Iris pigment epithelial cell (primary cell): ENCODE data around the gene DUSP22.

Experiments used
- DNase-seq: peaks from one replicate; pipeline ENCODE4 v3.0.0-alpha.2; 2011; ENCODE audit warnings: low read depth

Gene DUSP22

GRCh38 chr6:309947-310346 lies 17.7 kb downstream of the DUSP22 start:
- DNase-seq, result no peak

DNA sequence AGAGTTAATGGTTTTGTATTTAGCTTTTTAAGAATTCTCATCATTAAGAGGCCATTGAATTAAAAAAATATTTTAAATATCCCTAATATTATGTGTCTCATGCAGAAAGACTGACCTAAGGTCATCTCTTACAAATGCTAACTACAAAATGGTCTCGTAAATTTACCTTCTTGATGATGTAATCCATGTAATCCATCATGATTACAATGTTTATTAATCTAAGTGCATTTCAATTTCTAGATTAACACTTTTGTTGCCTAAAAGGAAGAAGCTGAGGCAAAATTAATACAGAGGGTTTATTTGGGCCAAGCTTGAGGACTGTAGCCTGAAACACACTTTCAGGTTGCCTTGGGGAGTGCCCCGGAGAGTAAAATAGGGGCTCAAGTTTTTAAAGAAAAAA lies 18.4 kb downstream of the DUSP22 start:
- no peak for DNase-seq

DNA sequence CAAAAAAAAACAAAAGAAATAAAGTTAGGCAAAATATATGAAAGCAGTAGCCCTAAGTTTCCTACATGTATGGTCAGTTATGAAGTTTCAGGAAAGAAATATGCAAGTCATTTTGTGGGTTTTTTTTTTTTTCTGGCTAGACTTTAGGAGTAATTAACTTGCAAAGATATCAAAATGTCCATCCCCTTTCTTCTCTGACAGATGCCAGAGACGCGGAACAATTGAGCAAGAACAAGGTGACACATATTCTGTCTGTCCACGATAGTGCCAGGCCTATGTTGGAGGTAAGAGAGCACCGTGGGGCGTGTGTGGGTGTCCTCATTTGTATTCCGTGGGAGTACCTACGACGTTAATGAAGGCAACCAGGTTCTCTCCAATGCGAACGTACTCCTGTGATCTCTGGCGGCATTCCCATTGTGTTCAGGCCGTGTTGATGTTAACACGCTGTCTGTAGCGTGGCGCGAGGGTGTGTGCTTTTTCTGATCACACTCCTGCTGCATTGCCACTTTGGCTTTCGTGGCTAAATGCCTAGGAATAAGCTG lies 19.5 kb downstream of the DUSP22 start:
- DNase-seq, result no peak

- no peak for DNase-seq
Measured at GRCh38 chr6:313087-313486, 20.8 kb downstream of the DUSP22 start.

DNA sequence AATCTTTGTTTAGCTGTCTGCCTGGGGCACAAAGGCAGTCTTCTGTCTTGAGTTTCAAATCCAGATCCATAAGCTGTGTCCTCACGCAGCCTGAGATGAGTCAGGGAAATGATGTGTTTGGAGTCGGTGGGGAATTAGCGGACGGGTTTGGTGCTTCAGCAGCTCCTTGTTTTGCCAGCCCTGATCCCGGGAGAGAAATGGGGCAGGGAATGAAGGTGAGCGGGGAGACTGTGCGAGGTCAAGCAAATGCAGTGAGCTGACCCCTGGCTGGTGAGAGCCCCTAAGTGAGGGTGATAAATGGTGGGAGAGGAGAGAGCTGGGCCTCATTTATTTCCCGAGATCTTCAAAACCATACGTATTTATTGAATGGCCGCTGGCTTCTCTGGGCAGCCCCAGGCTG lies 21.6 kb downstream of the DUSP22 start:
- no peak for DNase-seq

DNA sequence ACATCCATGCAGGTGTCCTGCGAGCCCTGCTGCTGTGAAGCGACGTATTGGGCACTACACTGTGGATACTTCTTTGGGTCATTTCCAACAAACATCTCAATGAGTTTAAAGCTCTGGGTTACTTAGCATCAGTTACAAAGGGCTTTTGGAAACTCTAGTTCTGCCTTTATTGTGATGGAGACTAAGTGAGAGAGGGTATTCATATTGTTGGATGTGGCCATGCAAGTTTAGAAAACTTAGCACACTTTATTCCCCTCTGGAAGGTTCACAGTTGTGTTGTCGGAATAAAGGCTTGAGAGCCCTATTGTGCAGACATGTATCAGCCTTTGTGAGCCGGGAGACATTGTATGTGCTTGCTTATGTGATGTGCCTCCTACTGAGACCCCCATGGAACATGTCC lies 22.1 kb downstream of the DUSP22 start:
- no peak for DNase-seq

GRCh38 chr6:315226-315625 lies 22.9 kb downstream of the DUSP22 start:
- no peak for DNase-seq

DNA sequence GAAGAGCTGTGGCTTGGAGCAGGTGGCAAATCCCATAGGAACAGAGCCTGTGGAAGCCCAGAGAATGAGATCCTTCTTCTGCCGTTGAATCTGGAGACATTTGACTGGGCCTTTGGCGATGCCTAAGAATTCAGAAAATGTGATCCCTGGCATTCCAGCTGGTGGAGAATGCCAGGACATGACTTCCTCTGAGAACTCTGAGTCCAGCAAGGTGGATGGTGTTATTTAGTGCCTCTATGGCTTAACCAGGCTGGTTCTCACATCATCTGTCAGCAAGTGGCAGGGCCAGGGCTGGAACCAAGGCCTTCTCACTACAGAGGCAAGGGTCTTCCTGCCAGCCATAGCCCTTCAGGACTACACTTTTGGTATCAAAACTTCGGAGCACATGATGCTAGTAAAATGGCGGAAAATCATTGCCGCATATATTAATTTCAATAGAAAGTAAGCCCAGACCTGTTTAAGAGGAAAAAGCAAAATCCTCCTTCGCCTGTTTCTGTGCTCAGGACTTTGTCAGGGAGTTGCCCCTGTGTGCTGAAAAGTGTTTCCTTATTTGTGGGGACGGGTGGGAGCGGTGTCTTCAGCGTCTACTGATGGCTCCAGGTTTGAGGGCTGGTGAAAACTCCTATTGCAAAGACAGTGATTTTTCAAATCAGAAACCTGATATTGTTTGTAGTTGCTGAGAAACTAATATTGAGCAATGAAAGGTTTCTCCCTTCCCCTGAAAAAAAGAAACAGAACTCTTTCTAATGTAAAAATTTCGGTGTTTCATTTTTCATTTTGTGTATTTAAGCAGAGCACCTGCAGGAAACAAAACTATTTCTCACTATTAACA lies 23.9 kb downstream of the DUSP22 start:
- DNase-seq, result no peak

- no peak for DNase-seq
Measured at GRCh38 chr6:316753-317038, 24.4 kb downstream of the DUSP22 start.

- no peak for DNase-seq
Measured at GRCh38 chr6:317060-317447, 24.8 kb downstream of the DUSP22 start.

DNA sequence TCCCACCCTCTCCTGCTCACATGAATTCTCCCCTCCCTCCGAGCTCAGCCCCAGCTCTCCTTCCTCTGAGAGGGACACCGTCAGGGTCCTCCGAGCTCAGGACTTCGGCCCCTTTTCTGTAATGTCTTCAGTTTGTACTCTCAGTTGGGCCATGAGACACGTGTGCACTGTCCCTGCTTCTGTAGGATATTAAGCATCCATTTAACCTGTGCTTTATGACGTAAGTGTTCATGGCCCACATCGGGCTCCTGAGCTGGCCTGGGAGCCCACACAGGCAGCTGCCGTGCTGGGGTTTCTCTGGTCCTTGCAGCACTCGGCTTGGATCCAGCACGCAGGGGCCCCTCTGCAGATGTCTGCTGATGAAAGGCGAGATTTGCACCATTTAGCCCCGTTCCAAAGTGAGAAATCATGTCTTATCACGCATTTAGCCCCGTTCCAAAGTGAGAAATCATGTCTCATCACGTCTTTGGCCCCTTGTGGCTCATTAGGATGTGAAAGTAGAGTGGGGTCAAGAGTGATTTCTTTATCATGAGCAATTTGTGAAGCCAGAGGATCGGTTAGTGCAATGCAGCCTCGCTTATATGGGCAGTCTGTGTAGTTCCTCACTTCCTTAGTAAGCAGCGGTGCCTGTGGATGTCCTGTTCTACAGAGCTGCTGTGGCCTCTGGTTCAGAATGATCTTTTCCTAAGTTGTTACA lies 25.3 kb downstream of the DUSP22 start:
- DNase-seq, result no peak

GRCh38 chr6:318243-318890 lies 26.1 kb downstream of the DUSP22 start:
- no peak for DNase-seq

DNA sequence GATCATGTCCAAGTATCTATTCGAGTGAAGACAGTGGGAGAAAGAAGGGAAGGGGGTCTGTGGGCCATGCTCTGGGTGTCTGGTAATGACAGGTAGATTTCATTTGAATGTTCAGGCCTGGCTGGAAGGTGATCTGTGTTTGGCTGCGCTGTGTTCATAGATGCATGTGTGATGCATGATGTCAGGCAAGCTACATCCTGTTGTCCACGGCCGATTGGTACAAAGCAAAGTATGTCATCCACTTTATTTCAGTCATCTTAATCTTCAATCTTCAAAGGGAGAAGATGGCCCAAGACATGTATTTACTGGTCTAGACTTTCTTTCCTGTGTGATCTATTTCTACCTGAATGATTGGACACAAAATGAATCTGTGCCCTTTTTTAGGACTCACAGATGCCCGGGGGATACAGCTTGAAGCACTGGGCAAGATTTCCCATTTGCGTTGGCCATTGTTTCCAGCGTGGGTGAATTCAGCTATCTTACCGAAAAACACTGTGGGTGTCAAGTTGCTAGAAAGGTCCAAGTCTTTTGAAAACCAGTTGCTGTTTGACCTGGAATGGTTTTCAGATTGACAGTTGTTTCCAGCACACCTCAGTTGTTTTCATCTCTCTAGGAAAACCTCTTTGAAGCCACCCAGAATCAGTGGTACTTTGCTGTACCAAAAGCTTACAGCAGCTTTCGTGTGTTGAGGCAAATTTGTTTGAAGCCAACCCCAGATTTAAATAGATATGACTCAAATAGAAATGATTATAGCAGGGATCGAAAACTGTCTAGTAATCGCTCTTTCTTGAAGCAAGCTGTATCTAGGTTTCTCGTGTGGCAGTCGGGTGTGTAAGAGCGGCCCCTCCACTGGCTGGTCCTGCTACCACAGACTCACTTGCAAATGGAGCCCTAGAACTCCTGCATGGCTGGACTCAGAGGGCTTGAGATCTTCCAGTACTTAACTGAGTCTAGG lies 27.2 kb downstream of the DUSP22 start:
- DNase-seq, result no peak

GRCh38 chr6:320351-321157 lies 28.3 kb downstream of the DUSP22 start:
- no peak for DNase-seq

DNA sequence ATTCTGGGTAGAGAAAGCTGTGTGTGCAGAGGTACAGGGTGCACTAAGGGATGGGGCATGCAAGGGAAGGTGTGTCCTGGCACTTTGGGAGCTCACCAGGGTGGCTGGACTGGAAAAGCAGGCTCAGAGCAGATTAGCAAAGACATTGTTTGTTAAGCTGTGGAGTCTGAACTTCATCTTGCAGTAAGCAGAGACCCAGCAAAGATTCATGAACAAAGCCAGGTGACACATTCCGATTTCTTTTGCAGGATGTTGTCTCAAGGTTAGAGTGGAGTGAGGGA lies 28.8 kb downstream of the DUSP22 start:
- no peak for DNase-seq

GRCh38 chr6:321536-322258 lies 29.4 kb downstream of the DUSP22 start:
- DNase-seq, result no peak

DNA sequence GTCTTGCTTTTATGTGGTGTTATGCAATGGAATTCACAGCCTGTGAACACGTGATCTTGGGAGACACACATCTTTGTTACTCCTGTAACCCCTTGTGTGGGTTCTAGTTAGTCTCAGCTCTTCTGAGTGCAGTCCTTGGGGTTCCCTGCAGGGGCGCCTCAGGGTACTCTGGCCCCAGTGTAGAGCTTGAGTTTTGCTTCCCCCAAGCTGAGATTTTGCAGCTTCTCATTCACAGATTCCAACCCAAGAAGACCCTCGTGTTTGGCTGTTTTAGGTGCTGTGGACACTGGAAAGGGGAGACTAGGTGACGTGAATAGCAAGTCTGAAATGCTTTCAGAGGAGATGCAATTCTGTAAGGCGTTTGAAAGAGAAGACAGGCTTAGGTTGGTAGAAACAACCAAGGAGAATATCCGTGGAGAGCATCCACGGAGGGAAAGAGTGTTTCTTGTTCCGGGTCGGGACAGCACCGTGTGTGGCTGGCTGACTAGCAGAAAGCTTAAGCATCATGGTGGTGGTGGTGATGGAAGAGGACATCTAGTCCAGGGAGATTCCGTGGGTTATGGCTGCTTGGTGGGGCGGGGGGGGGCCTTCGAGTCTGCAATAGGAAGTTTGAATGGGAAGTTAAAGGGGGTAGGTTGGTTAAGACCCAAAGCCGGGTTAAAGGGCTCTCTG lies 30.1 kb downstream of the DUSP22 start:
- no peak for DNase-seq

- no peak for DNase-seq
Measured at GRCh38 chr6:322940-323729, 30.8 kb downstream of the DUSP22 start.

- DNase-seq, result no peak
Measured at GRCh38 chr6:323730-324088, 31.4 kb downstream of the DUSP22 start.
